Stimulated activated CD4-positive, alpha-beta T cell treated with anti-CD3 and anti-CD28 coated beads, TNF-alpha, amount 100 ng/mL, for 48 hours (primary cell): Measurements from ENCODE around the gene MYO5C.

Experiments
- DNase-seq, 3 donors: peaks; one replicate each; pipeline ENCODE4 v3.0.0-alpha.2; 2020; ENCODE audit warnings: low read depth in 3 of 3

Gene MYO5C

GRCh38 chr15:52278135-52278534 is 17.5 kb downstream of the MYO5C start:
- DNase-seq = no peak

GRCh38 chr15:52277575-52277974 is 18.0 kb downstream of the MYO5C start:
- DNase-seq = no peak

- DNase-seq = no peak
These were observed 19.3 kb downstream of the MYO5C start for GRCh38 chr15:52276256-52276770.

- no peak for DNase-seq
These were observed 31.9 kb downstream of the MYO5C start for GRCh38 chr15:52263563-52264282.

- no peak for DNase-seq
These were observed 33.2 kb downstream of the MYO5C start for GRCh38 chr15:52262364-52262763.

GRCh38 chr15:52261498-52262242 is 33.9 kb downstream of the MYO5C start:
- peak; percentile 43 to 65 (median 61) for DNase-seq

- DNase-seq = no peak
These were observed 34.6 kb downstream of the MYO5C start for GRCh38 chr15:52261026-52261425.

- DNase-seq = no peak
These were observed 36.1 kb downstream of the MYO5C start for GRCh38 chr15:52259503-52259902.

GRCh38 chr15:52258461-52258860 is 37.1 kb downstream of the MYO5C start:
- no peak for DNase-seq

- no peak for DNase-seq
These were observed 37.9 kb downstream of the MYO5C start for GRCh38 chr15:52257734-52258062.

GRCh38 chr15:52256930-52257733 is 38.5 kb downstream of the MYO5C start:
- no peak for DNase-seq

GRCh38 chr15:52256366-52256765 is 39.2 kb downstream of the MYO5C start:
- DNase-seq = peak; percentile 44 to 62 (median 52)

GRCh38 chr15:52255935-52256334 is 39.7 kb downstream of the MYO5C start:
- no peak for DNase-seq

- no peak for DNase-seq
These were observed 40.6 kb downstream of the MYO5C start for GRCh38 chr15:52255008-52255407.

- DNase-seq = no peak
These were observed 41.2 kb downstream of the MYO5C start for GRCh38 chr15:52254391-52254790.

GRCh38 chr15:52252781-52253180 is 42.8 kb downstream of the MYO5C start:
- DNase-seq = no peak

- no peak for DNase-seq
These were observed 44.3 kb downstream of the MYO5C start for GRCh38 chr15:52251144-52251860.

- DNase-seq = no peak
These were observed 48.1 kb downstream of the MYO5C start for GRCh38 chr15:52247461-52247860.

- DNase-seq = no peak
These were observed 48.7 kb downstream of the MYO5C start for GRCh38 chr15:52246686-52247431.

- DNase-seq = no peak
These were observed 51.7 kb downstream of the MYO5C start for GRCh38 chr15:52243697-52244555.
